A172 (cell line): ENCODE measurements around the gene SLC27A5. TPM values are rescaled to one million over a fixed set of nuclear protein-coding genes. Genes with fewer than 3 reads are reported as not detected.
"Not testable (repeated sequence)": the region's sequence is repeated elsewhere in the genome, so short reads cannot be mapped to it uniquely, and the experiment has no call there.

ENCODE experiments used
- DNase-seq: peaks from one replicate; pipeline ENCODE4 v3.0.0-alpha.2; 2015; ENCODE audit warnings: low spot score
- total RNA-seq: library from RNA; depleted of rRNA; stranded (reverse); fragments of >200 nt; shearing (Covaris generic); gene quantifications from 2 replicates; pipeline ENCODE4 v1.2.3, GENCODE V29; 2014; rRNA removed

SLC27A5 gene
- total RNA-seq, 1 experiment from 2014 or later: 6.6 TPM

DNA sequence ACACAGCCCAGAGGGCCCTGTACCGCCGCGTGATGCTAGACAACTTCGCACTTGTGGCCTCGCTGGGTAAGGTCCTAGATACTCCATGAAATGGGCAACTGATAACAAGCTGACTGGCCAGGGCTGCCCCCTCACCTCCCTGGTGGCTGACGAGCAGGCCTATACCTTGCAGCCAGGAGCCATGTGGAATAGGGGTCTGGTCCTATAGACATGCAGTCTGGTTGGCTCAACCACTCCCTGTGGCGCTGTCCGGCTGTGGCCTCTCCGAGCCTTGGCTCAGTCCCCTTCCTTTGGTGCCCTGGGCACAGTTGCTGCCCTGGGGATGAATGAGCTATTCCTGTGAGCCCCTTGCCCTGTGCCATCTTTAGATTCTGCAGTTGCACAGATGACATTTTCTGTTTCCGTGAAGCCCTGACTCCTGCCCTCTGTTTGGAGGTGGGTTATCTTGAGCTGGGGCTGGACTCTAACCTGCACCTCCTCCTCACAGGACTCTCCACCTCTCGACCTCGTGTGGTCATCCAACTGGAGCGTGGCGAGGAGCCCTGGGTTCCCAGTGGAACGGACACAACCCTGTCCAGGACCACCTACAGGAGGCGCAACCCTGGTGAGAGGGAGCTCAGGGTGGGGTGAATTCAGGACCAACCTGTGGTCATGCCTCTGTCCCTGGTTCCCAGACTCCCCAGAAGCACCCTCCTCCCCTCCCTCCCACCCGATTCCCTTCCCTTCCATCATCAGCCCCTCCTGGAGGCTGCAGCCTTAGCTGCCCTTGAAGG, 42.4 kb downstream of the SLC27A5 start:
- DNase-seq: no peak

DNA sequence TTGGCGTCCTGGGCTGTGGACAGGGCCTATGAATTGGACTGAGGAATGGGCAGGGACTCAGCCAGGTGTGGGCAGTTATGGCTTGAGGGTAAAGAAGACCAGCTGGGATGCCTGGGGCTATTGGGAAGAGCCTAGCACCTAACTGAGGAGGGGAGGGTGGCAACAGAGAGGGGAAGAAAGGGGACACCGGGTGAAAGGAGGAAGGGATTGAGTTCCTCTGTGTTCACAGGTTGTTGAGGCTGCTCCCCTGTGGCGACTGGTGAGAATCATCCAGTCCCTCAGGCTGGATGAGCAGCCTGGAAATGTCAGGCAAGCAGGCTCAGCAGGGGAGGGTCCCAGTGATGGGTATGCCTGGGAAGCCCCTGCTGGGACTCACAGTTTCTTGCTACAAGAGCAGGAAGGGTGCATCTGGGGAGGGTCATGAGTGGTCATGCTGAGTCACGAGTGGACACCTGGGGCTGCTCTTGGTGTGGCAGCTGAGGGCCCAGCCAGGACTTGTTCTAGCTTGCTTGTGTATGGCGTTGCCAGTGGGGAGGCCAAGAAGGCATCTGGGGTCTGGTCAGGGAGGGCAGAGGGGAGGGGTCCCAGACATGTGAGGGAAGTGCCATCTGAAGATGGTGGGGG, 43.5 kb downstream of the SLC27A5 start:
- DNase-seq: no peak

DNA sequence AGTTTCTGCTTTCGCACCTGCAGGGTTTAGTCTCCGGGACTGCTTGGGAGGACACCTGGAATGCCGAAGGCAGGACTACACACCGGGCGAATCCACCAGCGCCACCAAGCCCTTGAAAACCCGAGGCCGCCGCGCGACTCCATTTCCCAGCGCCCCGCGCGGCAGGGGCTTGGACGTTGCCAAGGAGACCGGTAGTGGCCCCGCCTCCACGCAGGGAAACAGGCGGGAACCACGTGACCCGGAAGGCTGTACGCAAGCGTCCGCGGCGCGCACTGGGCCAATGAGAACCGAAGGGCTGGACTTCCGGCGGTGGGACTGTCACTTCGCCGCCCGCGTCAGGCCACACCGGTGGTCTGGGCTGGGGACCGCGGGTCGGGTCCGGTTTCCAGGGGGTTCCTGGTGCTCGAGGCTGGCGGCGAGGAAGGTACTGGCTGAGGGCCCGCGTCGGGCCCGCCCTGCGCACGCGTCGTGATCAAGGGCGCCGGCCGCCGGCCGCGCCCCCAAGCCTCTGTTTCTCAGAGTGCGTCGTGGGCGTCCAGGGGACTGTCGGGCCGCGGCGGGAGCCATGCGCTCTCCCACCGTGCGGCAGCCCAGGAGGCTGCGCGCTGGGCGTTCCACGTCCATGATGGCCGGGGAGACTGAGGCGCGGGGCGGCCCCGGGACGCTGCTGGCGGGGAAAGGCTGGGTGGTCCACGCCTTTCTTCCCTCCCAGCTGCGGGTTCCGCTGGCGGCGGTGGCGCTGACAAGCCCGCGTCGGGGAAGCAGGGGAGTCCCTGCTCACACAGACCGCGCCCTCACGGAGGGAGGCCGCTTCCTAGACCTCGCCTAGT, 44.8 kb downstream of the SLC27A5 start, which contains the start of gene ZNF324:
ZNF324 (plus strand) TSS at position 321 of the 830 bp plus-strand sequence. CDS start 2,106 bp downstream, outside the sequence.
- DNase-seq: peak; percentile 95

DNA sequence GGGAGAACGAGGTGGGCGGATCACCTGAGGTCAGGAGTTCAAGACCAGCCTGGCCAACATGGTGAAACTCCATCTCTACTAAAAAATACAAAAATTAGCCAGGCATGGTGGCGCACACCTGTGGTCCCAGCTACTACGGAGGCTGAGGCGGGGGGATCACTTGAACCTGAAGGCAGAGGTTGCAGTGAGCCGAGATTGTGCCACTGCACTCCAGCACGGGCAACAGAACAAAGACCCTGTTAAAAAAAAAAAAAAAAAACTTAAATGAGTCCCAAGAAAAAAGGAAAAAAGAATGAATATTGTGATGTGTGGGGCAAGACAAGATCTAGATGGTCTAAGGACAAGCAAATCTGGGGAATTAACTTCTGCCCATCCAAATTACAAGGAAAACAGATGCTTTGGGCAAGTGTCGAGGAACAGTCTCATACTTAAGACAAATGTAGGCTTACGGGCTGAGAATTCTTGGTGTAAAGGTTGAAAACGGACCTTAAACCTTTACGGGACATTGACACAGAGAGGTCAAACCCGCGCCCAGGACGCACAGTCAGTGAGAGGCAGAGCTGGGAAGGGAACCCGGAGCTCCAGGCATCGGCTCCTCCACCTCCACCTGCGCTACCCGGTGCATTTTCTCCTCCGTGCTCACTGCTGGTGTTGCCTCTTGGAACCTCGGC, 45.6 kb downstream of the SLC27A5 start:
- DNase-seq: no peak

DNA sequence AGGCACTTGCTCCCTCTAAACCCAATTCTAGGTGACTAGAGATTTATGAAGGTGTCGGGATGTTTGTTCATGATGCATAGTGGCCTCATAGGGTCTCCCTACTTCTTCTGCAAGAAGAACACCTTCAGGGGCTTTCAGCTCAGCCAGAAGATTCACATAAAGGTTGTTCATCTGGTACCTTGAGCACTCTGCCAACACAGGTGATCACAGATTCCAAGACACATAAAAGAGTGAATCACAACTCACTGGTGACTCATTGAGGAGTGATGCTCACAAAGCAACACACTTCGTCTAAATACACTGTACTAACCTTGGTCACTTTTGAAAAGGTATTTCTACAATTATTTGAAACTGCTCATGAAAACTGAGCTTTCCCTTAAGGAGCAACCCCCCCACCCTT, 51.8 kb downstream of the SLC27A5 start:
- DNase-seq: peak; percentile 21

DNA sequence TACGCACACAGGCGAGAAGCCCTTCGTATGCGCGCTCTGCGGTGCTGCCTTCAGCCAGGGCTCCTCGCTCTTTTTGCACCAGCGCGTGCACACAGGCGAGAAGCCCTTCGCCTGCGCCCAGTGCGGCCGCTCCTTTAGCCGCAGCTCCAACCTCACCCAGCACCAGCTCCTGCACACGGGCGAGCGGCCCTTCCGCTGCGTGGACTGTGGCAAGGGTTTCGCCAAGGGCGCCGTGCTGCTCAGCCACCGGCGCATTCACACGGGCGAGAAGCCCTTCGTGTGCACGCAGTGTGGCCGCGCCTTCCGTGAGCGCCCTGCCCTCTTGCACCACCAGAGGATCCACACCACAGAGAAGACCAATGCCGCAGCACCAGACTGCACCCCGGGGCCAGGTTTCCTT, 55.7 kb downstream of the SLC27A5 start:
- DNase-seq: no peak

DNA sequence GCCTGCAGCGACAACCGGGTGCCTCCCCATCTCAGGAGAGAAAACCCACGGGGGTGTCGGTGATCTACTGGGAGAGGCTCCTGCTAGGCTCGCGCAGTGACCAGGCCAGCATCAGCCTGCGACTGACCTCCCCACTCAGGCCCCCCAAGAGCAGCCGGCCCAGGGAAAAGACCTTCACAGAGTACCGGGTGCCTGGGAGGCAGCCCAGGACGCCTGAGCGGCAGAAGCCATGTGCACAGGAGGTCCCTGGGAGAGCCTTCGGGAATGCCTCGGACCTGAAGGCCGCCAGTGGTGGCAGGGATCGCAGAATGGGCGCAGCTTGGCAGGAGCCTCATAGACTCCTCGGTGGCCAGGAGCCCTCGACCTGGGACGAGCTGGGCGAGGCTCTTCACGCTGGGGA, 56.5 kb downstream of the SLC27A5 start:
- DNase-seq: no peak

DNA sequence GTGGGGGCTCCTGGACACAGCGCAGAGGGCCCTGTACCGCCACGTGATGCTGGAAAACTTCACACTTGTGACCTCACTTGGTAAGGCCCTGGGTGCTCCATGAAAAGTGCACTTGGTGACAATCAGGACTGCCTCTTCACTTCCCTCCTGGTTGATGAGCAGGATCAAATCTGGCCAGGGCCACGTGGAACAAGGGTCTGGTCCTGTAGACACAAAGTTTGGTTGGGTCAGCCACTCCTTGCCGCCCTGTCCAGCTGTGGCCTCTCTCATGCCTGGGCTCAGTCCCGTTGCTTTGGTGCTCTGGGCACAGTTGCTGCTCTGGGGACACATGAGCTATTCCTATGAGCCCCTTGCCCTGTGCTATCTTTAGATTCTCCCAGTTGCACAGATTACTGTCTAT, 58.0 kb downstream of the SLC27A5 start:
- DNase-seq: no peak

DNA sequence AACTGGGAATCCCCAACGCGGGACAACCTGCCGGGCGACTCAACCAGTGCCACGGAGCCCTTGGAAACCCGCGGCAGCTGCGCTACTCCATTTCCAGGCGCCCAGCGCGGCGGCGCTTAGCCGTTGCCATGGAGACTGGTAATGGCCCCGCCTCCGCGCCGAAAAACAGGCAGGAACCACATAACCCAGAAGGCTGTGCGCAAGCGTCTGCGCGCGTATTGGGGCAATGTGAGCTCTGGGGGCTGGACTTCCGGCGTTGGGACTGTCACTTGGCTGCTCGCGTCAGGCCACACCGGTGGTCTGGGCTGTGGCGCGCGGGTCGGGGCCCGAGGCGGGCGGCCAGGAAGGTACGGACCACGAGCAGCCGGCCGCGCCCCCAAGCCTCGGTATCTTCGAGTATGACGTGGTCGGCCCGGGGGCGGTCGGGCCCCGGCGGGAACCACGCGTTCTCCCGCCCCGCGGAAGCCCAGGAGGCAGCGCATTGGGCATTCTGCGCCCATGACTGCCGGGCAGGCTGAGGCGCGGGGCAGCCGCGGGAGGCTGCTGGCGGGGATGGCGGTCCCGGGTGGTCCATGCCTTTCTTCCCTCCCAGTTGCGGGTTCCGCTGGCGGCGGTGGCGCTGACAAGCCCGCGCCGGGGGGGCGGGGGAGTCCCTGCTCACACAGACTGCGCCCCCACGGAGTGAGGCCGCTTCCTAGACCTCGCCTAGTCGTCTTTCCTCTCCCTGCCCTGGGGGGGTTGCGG, 60.3 kb downstream of the SLC27A5 start, which contains the start of gene ZNF324B:
ZNF324B (plus strand) TSS at position 265 of the 744 bp plus-strand sequence. CDS start 2,080 bp downstream, outside the sequence.
- peak; percentile 97 for DNase-seq

DNA sequence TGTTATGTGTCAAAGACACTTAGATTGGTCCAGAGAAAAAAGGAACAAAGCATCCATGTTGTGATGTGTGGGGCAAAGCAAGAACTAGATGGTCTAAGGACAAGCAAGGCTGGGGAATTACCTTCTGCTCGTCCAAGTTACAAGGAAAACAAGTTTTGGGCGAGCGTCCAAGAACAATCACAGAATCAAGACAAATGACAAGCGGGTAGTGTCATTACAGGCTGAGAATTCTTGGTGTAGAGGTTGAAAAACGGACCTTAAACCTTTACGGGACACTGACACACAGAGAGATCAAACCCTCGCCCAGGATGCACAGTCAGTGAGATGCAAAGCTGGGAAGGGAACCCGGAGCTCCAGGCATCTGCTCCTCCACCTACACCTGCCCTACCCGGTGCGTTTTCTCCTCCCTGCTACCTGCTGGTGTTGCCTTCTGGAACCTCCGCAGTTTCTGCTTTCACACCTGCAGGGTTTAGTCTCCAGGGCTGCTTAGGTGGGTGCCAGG, 60.9 kb downstream of the SLC27A5 start:
- no peak for DNase-seq

DNA sequence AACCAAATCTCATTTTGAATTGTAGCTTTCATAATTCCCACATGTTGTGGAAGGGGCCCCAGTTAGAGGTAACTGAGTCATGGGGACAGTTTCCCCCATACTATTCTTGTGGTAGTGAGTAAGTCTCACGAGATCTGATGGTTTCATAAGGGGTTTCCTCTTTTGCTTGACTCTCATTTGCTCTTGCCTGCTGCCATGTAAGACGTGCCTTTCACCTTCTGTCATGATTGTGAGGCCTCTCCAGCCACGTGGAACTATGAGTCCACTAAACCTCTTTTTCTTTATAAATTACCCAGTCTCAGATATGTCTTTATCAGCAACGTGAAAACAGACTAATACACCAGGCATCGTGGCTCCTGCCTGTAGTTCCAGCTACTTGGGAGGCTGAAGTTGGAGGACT, 61.8 kb downstream of the SLC27A5 start:
- not testable (repeated sequence) for DNase-seq

DNA sequence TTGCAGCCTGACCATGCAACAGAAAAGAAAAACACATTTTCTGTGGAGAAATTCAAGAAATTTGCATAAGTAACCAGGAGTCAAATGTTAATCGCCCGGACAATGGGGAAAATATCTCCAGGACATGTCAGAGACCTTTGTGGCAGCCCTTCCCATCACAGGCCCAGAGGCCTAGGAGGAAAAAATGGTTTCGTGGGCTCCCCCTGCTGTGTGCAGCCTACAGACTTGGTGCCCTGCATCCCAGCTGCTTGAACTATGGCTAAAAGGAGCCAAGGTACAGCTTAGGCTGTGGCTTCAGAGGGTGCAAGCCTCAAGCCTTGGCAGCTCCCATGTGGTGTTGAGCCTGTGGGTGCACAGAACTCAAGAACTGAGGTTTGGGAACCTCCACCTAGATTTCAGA, 62.9 kb downstream of the SLC27A5 start:
- not testable (repeated sequence) for DNase-seq

Other genes with a start within 250 kb of the SLC27A5 start
- 8.0 and 9.0 TPM in 2 replicates for gene ZNF8, start 233.0 kb downstream of the SLC27A5 start, total RNA-seq
- gene ERVK3-1, start 206.6 kb downstream of the SLC27A5 start, total RNA-seq: 80.2 and 89.6 TPM in 2 replicates
- 4.0 and 4.1 TPM in 2 replicates for gene ZSCAN22, start 185.0 kb downstream of the SLC27A5 start, total RNA-seq
- gene A1BG, start 158.5 kb downstream of the SLC27A5 start, total RNA-seq: 10.7 and 47.6 TPM in 2 replicates
- gene ZNF497, start 149.2 kb downstream of the SLC27A5 start, total RNA-seq: 1.7 and 2.4 TPM in 2 replicates
- 3.7 and 5.7 TPM in 2 replicates for gene ZNF837, start 131.0 kb downstream of the SLC27A5 start, total RNA-seq
- 2,652 and 2,662 TPM in 2 replicates for gene RPS5, start 124.7 kb downstream of the SLC27A5 start, total RNA-seq
- not detected in 2 replicates for gene RNF225, start 116.3 kb downstream of the SLC27A5 start, total RNA-seq
- 31.5 and 42.1 TPM in 2 replicates for gene ZNF584, start 103.3 kb downstream of the SLC27A5 start, total RNA-seq
- gene ZNF132, start 71.8 kb downstream of the SLC27A5 start, total RNA-seq: 0.03 and 0.19 TPM in 2 replicates
- 9.9 and 12.1 TPM in 2 replicates for gene ZNF324B, start 60.4 kb downstream of the SLC27A5 start, total RNA-seq
- gene ZNF324, start 44.9 kb downstream of the SLC27A5 start, total RNA-seq: 18.4 and 21.5 TPM in 2 replicates
- gene ZNF446, start 35.6 kb downstream of the SLC27A5 start, total RNA-seq: 17.1 and 18.8 TPM in 2 replicates
- 9.0 and 11.9 TPM in 2 replicates for gene ZBTB45, start 7.8 kb upstream of the SLC27A5 start, total RNA-seq
- 545 and 619 TPM in 2 replicates for gene TRIM28, start 32.1 kb upstream of the SLC27A5 start, total RNA-seq
- 32.1 and 48.2 TPM in 2 replicates for gene CHMP2A, start 43.1 kb upstream of the SLC27A5 start, total RNA-seq
- gene UBE2M, start 46.6 kb upstream of the SLC27A5 start, total RNA-seq: 141 and 145 TPM in 2 replicates
- gene MZF1, start 61.3 kb upstream of the SLC27A5 start, total RNA-seq: 17.4 and 17.8 TPM in 2 replicates